Measurements from ENCODE around the gene FAF2. TPM values are rescaled to one million over a fixed set of nuclear protein-coding genes. Genes with fewer than 3 reads are reported as not detected.

Gene FAF2
- total and polyA plus RNA-seq, 7 donors: 4.2 to 24.6 (median 18.6) TPM

- 73 to 88% methylated on average over 1 of the region's 1 CpG for whole genome bisulfite sequencing, 2 donors
- intact Hi-C loops (cut with DNase I): no loop called here
- TF ChIP-seq EP300 (IDR thresholded peaks at IDR 0.05): no peak
- TF ChIP-seq POLR2AphosphoS5 (IDR thresholded peaks at IDR 0.05): no peak
- TF ChIP-seq, protein P1, sequence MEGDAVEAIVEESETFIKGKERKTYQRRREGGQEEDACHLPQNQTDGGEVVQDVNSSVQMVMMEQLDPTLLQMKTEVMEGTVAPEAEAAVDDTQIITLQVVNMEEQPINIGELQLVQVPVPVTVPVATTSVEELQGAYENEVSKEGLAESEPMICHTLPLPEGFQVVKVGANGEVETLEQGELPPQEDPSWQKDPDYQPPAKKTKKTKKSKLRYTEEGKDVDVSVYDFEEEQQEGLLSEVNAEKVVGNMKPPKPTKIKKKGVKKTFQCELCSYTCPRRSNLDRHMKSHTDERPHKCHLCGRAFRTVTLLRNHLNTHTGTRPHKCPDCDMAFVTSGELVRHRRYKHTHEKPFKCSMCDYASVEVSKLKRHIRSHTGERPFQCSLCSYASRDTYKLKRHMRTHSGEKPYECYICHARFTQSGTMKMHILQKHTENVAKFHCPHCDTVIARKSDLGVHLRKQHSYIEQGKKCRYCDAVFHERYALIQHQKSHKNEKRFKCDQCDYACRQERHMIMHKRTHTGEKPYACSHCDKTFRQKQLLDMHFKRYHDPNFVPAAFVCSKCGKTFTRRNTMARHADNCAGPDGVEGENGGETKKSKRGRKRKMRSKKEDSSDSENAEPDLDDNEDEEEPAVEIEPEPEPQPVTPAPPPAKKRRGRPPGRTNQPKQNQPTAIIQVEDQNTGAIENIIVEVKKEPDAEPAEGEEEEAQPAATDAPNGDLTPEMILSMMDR (IDR thresholded peaks at IDR 0.05): no peak
- no peak for TF ChIP-seq POLR2A (IDR thresholded peaks at IDR 0.05)
Observed at GRCh38 chr5:176426876-176427275, 21.3 kb upstream of the FAF2 start.

DNA sequence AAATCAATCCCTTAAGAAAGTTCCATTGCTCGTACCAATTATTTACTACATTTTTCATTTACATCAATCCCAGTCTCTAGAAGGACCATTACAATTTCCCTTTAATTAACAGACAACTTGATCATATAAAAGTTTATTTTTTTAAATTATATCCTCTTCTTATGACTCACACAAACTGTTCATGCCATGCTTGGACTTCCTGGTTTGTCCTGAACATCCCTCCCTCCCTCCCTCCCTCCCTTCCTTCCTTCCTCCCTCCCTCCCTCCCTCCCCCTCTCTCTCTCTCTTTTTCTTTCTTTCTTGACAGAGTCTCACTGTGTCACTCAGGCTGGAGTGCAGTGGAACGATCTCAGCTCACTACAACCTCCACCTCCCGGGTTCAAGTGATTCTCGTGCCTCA is 20.2 kb upstream of the FAF2 start:
- Histone ChIP-seq H3K36me3 (no peaks in the 10 kb centered on the region), H3K4me3 (no peak overlapping the region), H3K4me1 (no peaks in the 10 kb centered on the region), H3K9me3 (no peaks in the 10 kb centered on the region), H3K27ac (no peak overlapping the region), H3K27me3 (no peaks in the 10 kb centered on the region)
- intact Hi-C loops (cut with DNase I): no loop called here
- no peak for DNase-seq
- WGBS, 2 donors: 23 to 64% methylated on average over 4 of the region's 4 CpGs
- no peak for TF ChIP-seq POLR2A (IDR thresholded peaks at IDR 0.05)
- TF ChIP-seq POLR2AphosphoS5 (IDR thresholded peaks at IDR 0.05): no peak
- TF ChIP-seq, protein P1 (IDR thresholded peaks at IDR 0.05): no peak
- TF ChIP-seq EP300 (IDR thresholded peaks at IDR 0.05): no peak

More at GRCh38 chr5:176426876-176427275, 21.3 kb upstream of the FAF2 start:
- no peaks in the 10 kb centered on the region for H3K4me1 ChIP-seq
- no peak overlapping the region for H3K27ac ChIP-seq
- H3K4me3 ChIP-seq: no peak overlapping the region
- no peak for DNase-seq
- H3K27me3 ChIP-seq: no peaks in the 10 kb centered on the region
- H3K36me3 ChIP-seq: no peaks in the 10 kb centered on the region
- no peaks in the 10 kb centered on the region for H3K9me3 ChIP-seq

GRCh38 chr5:176429972-176430371 is 18.2 kb upstream of the FAF2 start:
- Histone ChIP-seq H3K36me3 (no peaks in the 10 kb centered on the region), H3K9me3 (no peaks in the 10 kb centered on the region), H3K27me3 (no peaks in the 10 kb centered on the region), H3K4me3 (no peak overlapping the region), H3K4me1 (no peaks in the 10 kb centered on the region), H3K27ac (no peak overlapping the region)
- intact Hi-C loops (cut with DNase I): no loop called here
- 71 to 74% methylated on average over 4 of the region's 4 CpGs for WGBS, 2 donors
- TF ChIP-seq EP300 (IDR thresholded peaks at IDR 0.05) (no peak), POLR2A (IDR thresholded peaks at IDR 0.05) (no peak), POLR2AphosphoS5 (IDR thresholded peaks at IDR 0.05) (no peak)
- TF ChIP-seq, protein P1 (IDR thresholded peaks at IDR 0.05): no peak
- no peak for DNase-seq

DNA sequence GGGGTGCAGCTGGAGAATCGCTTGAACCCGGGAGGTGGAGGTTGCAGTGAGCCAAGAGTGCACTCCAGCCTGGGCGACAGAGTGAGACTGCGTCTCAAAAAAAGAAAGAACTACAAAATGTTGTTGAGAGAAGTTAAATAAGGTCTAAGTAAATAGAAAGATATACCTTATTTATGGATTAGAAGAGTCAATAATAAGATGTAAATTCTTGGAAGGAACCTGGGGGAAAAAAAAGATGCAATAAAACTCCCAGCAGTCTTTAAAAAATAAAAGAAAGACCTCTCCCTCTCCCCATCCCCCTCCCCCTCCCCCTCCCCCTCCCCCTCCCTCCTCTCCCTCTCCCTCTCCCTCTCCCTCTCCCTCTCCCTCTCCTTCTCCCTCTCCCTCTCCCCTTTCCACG is 15.5 kb upstream of the FAF2 start:
- TF ChIP-seq EP300 (IDR thresholded peaks at IDR 0.05) (no peak), POLR2AphosphoS5 (IDR thresholded peaks at IDR 0.05) (no peak), POLR2A (IDR thresholded peaks at IDR 0.05) (no peak)
- TF ChIP-seq, protein P1 (IDR thresholded peaks at IDR 0.05): no peak
- Histone ChIP-seq H3K9me3 (no peaks in the 10 kb centered on the region), H3K4me3 (no peak overlapping the region), H3K27me3 (no peaks in the 10 kb centered on the region), H3K4me1 (no peaks in the 10 kb centered on the region), H3K27ac (no peak overlapping the region), H3K36me3 (no peaks in the 10 kb centered on the region)
- no peak for DNase-seq
- WGBS, 2 donors: 95 to 97% methylated on average over 4 to 5 of the region's 5 CpGs
- intact Hi-C loops (cut with DNase I): no loop called here

DNA sequence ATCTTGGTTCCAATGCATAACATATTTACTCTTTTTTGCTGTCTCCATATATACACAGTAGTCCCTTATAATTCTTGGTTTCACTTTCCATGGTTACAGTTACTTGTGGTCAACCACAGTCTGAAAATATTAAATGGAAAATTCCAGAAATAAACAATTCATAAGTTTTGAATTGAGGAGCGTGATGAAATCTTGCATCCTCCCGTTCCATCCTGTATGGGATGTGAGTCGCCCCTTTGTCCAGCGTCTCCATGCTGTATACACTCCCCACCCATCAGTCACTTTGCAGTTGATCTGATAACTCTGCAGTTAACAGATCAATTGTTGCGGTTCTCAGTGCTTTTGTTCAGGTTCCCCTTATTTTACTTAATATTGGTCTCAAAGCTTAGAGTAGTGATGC is 11.5 kb upstream of the FAF2 start:
- TF ChIP-seq EP300 (IDR thresholded peaks at IDR 0.05) (no peak), POLR2A (IDR thresholded peaks at IDR 0.05) (no peak), POLR2AphosphoS5 (IDR thresholded peaks at IDR 0.05) (no peak)
- TF ChIP-seq, protein P1 (IDR thresholded peaks at IDR 0.05): no peak
- peaks cover 0 to 13% (median 3%) of the 10 kb centered on the region in 3 donors for H3K27me3 ChIP-seq
- no peaks in the 10 kb centered on the region for H3K4me1 ChIP-seq
- 31 to 47% methylated on average over 5 of the region's 5 CpGs for WGBS, 2 donors
- no peak overlapping the region for H3K27ac ChIP-seq
- no peaks in the 10 kb centered on the region for H3K36me3 ChIP-seq
- H3K4me3 ChIP-seq: no peak overlapping the region
- no peaks in the 10 kb centered on the region for H3K9me3 ChIP-seq
- no peak for DNase-seq
- intact Hi-C loops (cut with DNase I): no loop called here
